OCI-LY7 (cell line): Measurements from ENCODE around the gene ATP6V1A. TPM values are rescaled to one million over a fixed set of nuclear protein-coding genes. Genes with fewer than 3 reads are reported as not detected.

Experiments used
- Bru-seq: library from RNA; stranded (reverse); fragments of 400-500 nt; gene quantifications from one replicate; lab custom pipeline; 2021; lab: Mats Ljungman, UMichigan
- BruChase-seq, 2 experiments: library from RNA; stranded (reverse); fragments of 400-500 nt; gene quantifications; one replicate each; lab custom pipeline; 2021; lab: Mats Ljungman, UMichigan
- BruUV-seq: library from RNA; stranded (reverse); fragments of 400-500 nt; replicated peaks from 2 replicates; lab custom pipeline; 2021; lab: Mats Ljungman, UMichigan
- CTCF ChIA-PET: fragments of 300-600 bp; sonication (Branson Sonifier 250); formaldehyde crosslinking; loops from one replicate; lab custom pipeline; 2022; ENCODE audit warnings: antibody characterized with exemption; ENCODE audit not compliant: unreplicated experiment; lab: Charles Lee
- POLR2A ChIA-PET: fragments of 300-600 bp; sonication (Branson Sonifier 250); formaldehyde crosslinking; loops from one replicate; lab custom pipeline; 2022; ENCODE audit warnings: antibody characterized with exemption; lab: Charles Lee
- DNase-seq: peaks from one replicate; pipeline ENCODE4 v3.0.0-alpha.2; 2015; ENCODE audit warnings: low spot score
- H2AFZ ChIP-seq: fragments of 200-600 bp; sonication (generic), shearing (Covaris generic); 2 replicates; pipeline ENCODE4 v1.6.1; 2014; ENCODE audit warnings: mild to moderate bottlenecking, antibody characterized with exemption, low read length, moderate library complexity
- H3K27ac ChIP-seq: fragments of 200-600 bp; sonication (generic); 2 replicates; pipeline ENCODE4 v1.5.1; 2014; ENCODE audit warnings: mixed run types, low read depth, mild to moderate bottlenecking, moderate library complexity, low read length, inconsistent platforms; ENCODE audit not compliant: poor library complexity, severe bottlenecking
- H3K36me3 ChIP-seq: fragments of 200-600 bp; sonication (generic); 2 replicates; pipeline ENCODE4 v1.6.1; 2014; ENCODE audit warnings: mild to moderate bottlenecking, antibody characterized with exemption, low read length, moderate library complexity, mixed read lengths; ENCODE audit not compliant: insufficient read depth
- H3K4me1 ChIP-seq: fragments of 200-600 bp; sonication (generic); 2 replicates; pipeline ENCODE4 v1.5.1; 2014; ENCODE audit warnings: mild to moderate bottlenecking, low read length; ENCODE audit not compliant: insufficient read depth, poor library complexity, severe bottlenecking
- H3K4me2 ChIP-seq: fragments of 200-600 bp; sonication (generic); 2 replicates; pipeline ENCODE4 v1.6.1; 2014; ENCODE audit warnings: mild to moderate bottlenecking, low read length
- H3K4me3 ChIP-seq: fragments of 200-600 bp; sonication (generic); 2 replicates; pipeline ENCODE4 v1.5.1; 2014; ENCODE audit warnings: mild to moderate bottlenecking, low read depth, low read length; ENCODE audit not compliant: poor library complexity, severe bottlenecking
- H3K79me2 ChIP-seq: fragments of 200-600 bp; sonication (generic); 2 replicates; pipeline ENCODE4 v1.6.1; 2016; ENCODE audit warnings: low read depth, mild to moderate bottlenecking, low read length, moderate library complexity, mixed read lengths; ENCODE audit not compliant: insufficient read depth
- H3K9me2 ChIP-seq: fragments of 200-600 bp; sonication (generic); 2 replicates; pipeline ENCODE4 v1.6.1; 2016; ENCODE audit warnings: mild to moderate bottlenecking, low read length, mixed read lengths; ENCODE audit not compliant: insufficient read depth
- H3K9me3 ChIP-seq: fragments of 200-600 bp; sonication (generic); 2 replicates; pipeline ENCODE4 v1.6.1; 2014; ENCODE audit warnings: mild to moderate bottlenecking, mixed run types, low read length, mixed read lengths
- H4K20me1 ChIP-seq: fragments of 200-600 bp; sonication (generic); 2 replicates; pipeline ENCODE4 v1.6.1; 2014; ENCODE audit warnings: mild to moderate bottlenecking, antibody characterized with exemption, low read length, moderate library complexity, mixed read lengths; ENCODE audit not compliant: insufficient read depth
- EZH2phosphoT487 ChIP-seq: fragments of 200-600 bp; sonication (generic); IDR thresholded peaks from 2 replicates; pipeline ENCODE4 v1.6.1; 2018; ENCODE audit warnings: low read depth, borderline replicate concordance, mild to moderate bottlenecking, mixed run types, antibody characterized with exemption, low read length, moderate library complexity, mixed read lengths
- intact Hi-C: fragments of 100-400 bp; cut with micrococcal nuclease; formaldehyde crosslinking; loops from one replicate; pipeline ENCODE4 v1.10.0; 2022; ENCODE audit not compliant: unreplicated experiment
- long read RNA-seq: library from polyadenylated mRNA; stranded (forward); transcript quantifications from one replicate; pipeline ENCODE4 v2.0.0, GENCODE V29; 2022
- total RNA-seq, 2 experiments: library from RNA; depleted of rRNA in 1 of 2; stranded (reverse); fragments of >200 nt in 1 of 2; shearing (Covaris generic) in 1 of 2; gene quantifications; 2 replicates each; pipeline ENCODE4 v1.2.3, GENCODE V29; 2014 to 2022
- TF ChIP-seq, protein P1 (sequence below): fragments of 200-600 bp; sonication (generic); conservative IDR thresholded peaks from 2 replicates; pipeline ENCODE4 v1.5.1; 2014; ENCODE audit warnings: mild to moderate bottlenecking, antibody characterized with exemption, low read length, moderate library complexity, mixed read lengths

ATP6V1A gene
- 22.1 and 26.5 TPM in 2 replicates for total RNA-seq (2014; rRNA removed; shearing (Covaris generic))
- 63.2 and 77.3 TPM in 2 replicates for total RNA-seq (2022)
- percentile 75 among the genes with signal in this experiment for Bru-seq, nascent RNA
- percentile 88 among the genes with signal in this experiment for BruChase-seq, experiment 1, labeled RNA remaining after a 6-hour chase
- percentile 77 among the genes with signal in this experiment for BruChase-seq, experiment 2, labeled RNA remaining after a 2-hour chase
- long read RNA-seq, full-length matches to known transcripts, result 25 of 39 reads
- long read RNA-seq, partial matches to known transcripts, result 12 of 39 reads
- long read RNA-seq, other reads (novel, unspliced or antisense), result 2 of 39 reads

DNA sequence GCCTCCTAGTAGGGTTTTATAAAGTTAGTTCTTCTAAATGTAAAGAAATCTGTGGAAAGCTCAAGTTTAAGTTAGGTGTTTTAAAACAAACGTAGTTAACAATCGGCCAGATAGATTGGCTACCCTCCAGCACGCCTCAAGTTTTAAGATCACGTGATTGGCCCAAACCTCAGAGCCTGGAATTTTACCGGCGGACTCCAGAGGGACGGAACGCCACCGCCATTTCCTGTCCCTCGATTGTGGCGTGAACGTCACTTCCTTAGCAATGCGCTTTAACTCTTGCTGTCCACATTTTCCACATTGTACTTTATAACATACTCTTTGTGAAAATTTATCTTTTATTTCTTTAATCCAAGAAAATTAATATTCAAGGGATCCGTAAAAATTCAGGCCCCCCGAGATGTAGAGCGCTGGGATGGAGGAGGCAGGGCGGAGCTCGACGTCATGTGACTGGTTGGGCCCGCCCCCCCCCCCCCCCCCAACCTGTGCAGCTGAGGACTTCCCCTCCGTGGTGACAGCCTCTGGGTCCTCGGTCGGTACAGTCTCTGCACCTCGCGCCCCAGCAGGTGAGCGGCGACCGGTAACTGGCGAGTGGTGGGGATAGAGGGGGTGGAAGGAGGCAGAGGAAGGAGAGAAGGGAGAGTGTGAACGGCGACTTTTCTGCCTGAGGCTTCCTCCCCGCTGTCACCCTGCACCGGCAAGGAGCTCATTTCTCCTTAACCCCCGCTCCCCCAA, at the start of gene ATP6V1A:
TSS of gene ATP6V1A (plus strand) at position 488 of the 735 bp plus-strand sequence. CDS start 31,719 bp downstream, outside the sequence.
- H3K9me3 ChIP-seq, result no peaks in the 10 kb centered on the region
- H3K79me2 ChIP-seq, result peaks cover 84% of the 10 kb centered on the region
- H2AFZ ChIP-seq, result peak within 1 kb of the TSS; percentile 98
- intact Hi-C loops, result loop anchor here (1.0 to 5.0 kb wide), 7 partner anchors 86 to 728 kb away; partner anchors contain the start of genes CCDC191, QTRT2 and ZDHHC23
- ChIA-PET POLR2A (interaction anchor here (0.5 to 1.7 kb wide), 19 partner anchors 8 to 867 kb away, joined by 3 to 7 read pairs (median 4); partner anchors contain the start of gene USF3), CTCF (interaction anchor here (1.1 to 1.9 kb wide), 3 partner anchors 9 to 92 kb away, joined by 3 to 6 read pairs (median 5); partner anchors contain the start of gene GRAMD1C)
- BruUV-seq, result no TSS peak
- H3K4me1 ChIP-seq, result peaks cover 47% of the 10 kb centered on the region
- H3K9me2 ChIP-seq, result no peaks in the 10 kb centered on the region
- peaks cover 31% of the 10 kb centered on the region for H3K36me3 ChIP-seq
- H3K27ac ChIP-seq, result peak within 1 kb of the TSS; percentile 95
- peak within 1 kb of the TSS; percentile 100 for H3K4me2 ChIP-seq
- TF ChIP-seq EZH2phosphoT487, result no peak
- TF ChIP-seq, protein P1, sequence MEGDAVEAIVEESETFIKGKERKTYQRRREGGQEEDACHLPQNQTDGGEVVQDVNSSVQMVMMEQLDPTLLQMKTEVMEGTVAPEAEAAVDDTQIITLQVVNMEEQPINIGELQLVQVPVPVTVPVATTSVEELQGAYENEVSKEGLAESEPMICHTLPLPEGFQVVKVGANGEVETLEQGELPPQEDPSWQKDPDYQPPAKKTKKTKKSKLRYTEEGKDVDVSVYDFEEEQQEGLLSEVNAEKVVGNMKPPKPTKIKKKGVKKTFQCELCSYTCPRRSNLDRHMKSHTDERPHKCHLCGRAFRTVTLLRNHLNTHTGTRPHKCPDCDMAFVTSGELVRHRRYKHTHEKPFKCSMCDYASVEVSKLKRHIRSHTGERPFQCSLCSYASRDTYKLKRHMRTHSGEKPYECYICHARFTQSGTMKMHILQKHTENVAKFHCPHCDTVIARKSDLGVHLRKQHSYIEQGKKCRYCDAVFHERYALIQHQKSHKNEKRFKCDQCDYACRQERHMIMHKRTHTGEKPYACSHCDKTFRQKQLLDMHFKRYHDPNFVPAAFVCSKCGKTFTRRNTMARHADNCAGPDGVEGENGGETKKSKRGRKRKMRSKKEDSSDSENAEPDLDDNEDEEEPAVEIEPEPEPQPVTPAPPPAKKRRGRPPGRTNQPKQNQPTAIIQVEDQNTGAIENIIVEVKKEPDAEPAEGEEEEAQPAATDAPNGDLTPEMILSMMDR, result no peak
- H4K20me1 ChIP-seq, result peaks cover 29% of the 10 kb centered on the region
- DNase-seq, result peak; percentile 94
- H3K4me3 ChIP-seq, result peak within 1 kb of the TSS; percentile 83

DNA sequence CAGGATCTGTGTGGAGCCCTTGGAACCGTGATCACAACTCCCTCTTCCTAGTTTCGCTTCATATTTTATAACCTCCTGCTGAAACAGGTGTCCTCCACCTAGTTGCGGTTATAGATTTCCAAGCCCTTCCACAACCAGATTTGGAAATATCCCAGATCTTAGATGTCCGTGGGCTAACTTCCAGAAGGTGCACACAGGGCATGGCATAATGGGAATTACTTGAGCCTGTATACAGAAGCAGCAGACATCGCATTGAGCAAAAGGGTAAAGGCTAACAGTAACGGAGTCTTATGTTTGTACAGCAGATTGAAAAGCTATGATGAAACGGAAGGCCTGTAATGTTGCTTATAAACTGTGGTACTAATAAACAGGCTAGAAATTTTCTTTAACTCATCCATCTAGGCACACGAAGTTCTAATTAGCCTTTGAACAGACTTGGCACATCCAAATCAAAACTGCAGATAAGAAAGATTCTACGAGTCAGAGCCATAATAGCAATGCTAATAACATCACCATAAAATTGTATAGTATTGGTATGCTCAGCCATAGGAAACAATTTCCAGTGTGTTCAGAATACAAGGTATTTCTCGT, 49.2 kb upstream of the ATP6V1A start:
- Histone ChIP-seq H3K4me3 (peak overlapping the region; percentile 85), H2AFZ (peak overlapping the region; percentile 97), H3K4me2 (peak overlapping the region; percentile 94), H3K79me2 (peaks cover 29% of the 10 kb centered on the region; the same call in 1 of the 2 replicates), H4K20me1 (no peaks in the 10 kb centered on the region), H3K27ac (peak overlapping the region; percentile 61), H3K9me2 (no peaks in the 10 kb centered on the region), H3K9me3 (no peaks in the 10 kb centered on the region), H3K36me3 (no peaks in the 10 kb centered on the region), H3K4me1 (peaks cover 19% of the 10 kb centered on the region)
- ChIA-PET POLR2A (interaction anchor here (0.6 to 1.3 kb wide), 4 partner anchors 15 to 430 kb away, joined by 3 to 5 read pairs (median 4); no protein-coding TSS in a partner anchor), CTCF (no interaction called here)
- no TSS peak for BruUV-seq
- intact Hi-C loops, result no loop called here
- DNase-seq, result peak; percentile 13
- no peak for TF ChIP-seq EZH2phosphoT487
- TF ChIP-seq, protein P1, result no peak
